ENCODE results near the gene DAO. TPM values are rescaled to one million over a fixed set of nuclear protein-coding genes. Genes with fewer than 3 reads are reported as not detected.

Gene DAO
- total RNA-seq, 2 experiments from 2014 or later = not detected

DNA sequence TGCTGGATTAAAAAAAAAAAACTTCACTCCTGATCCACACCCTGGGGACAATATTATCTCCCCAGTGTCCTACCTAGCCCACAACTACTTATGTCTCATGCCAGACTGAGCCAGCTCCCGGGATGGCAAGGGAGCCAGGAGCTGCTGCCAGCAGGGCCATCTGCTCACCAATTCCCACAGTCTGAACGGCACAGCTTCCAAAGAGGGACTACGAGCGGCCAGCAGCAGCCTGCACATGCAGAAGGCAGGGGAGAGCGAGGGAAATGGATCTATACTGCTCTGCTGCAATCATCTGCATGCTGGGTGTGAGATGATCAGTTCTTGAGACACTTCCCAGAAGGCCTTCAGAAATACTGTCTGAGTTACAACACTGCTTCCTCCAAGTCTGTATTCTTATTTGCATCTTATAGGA lies 33.6 kb upstream of the DAO start:
- CTCF ChIA-PET = no interaction called here
- H3K36me3 Mint-ChIP-seq (ENCODE audit: low read depth) = peaks cover 30% of the 10 kb centered on the region
- no peaks in the 10 kb centered on the region for H3K27me3 Mint-ChIP-seq
- POLR2A ChIA-PET = interaction anchor here (1.7 kb wide), 1 partner anchor 8 kb away, joined by 4 read pairs; no protein-coding TSS in a partner anchor
- H3K4me3 Mint-ChIP-seq = no peak overlapping the region
- no peaks in the 10 kb centered on the region for H3K4me1 Mint-ChIP-seq (ENCODE audit: low read depth)
- intact Hi-C loops (cut with micrococcal nuclease) = no loop called here
- no peak overlapping the region for H3K27ac Mint-ChIP-seq
- no peaks in the 10 kb centered on the region for H3K9me3 Mint-ChIP-seq
- TF ChIP-seq, protein P1, sequence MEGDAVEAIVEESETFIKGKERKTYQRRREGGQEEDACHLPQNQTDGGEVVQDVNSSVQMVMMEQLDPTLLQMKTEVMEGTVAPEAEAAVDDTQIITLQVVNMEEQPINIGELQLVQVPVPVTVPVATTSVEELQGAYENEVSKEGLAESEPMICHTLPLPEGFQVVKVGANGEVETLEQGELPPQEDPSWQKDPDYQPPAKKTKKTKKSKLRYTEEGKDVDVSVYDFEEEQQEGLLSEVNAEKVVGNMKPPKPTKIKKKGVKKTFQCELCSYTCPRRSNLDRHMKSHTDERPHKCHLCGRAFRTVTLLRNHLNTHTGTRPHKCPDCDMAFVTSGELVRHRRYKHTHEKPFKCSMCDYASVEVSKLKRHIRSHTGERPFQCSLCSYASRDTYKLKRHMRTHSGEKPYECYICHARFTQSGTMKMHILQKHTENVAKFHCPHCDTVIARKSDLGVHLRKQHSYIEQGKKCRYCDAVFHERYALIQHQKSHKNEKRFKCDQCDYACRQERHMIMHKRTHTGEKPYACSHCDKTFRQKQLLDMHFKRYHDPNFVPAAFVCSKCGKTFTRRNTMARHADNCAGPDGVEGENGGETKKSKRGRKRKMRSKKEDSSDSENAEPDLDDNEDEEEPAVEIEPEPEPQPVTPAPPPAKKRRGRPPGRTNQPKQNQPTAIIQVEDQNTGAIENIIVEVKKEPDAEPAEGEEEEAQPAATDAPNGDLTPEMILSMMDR (IDR thresholded peaks at IDR 0.05) = no peak
- ATAC-seq = no peak
- DNase-seq = no peak

DNA sequence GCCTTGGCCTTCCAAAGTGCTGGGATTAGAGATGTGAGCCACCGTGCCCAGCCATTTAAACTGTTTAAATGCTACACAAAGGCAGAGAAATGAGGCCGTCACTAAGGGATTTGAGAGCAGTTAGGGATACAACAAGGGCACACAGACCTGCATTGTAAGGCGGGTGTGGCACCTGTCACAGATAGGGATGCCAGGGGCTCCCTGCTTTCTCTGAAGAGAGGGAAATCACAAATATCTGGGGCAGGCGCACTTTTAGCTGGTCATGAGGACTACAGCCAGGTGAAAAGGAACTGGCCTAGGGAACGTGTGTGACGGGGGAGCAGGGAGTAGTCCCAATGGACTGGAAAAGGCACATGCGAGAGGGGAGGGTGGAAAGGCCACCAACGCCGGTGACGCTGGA lies 32.2 kb upstream of the DAO start:
- TF ChIP-seq, protein P1 (IDR thresholded peaks at IDR 0.05) = no peak
- CTCF ChIA-PET = interaction anchor here (1.7 kb wide), 1 partner anchor 230 kb away, joined by 5 read pairs; no protein-coding TSS in a partner anchor
- H3K27ac Mint-ChIP-seq = no peak overlapping the region

DNA sequence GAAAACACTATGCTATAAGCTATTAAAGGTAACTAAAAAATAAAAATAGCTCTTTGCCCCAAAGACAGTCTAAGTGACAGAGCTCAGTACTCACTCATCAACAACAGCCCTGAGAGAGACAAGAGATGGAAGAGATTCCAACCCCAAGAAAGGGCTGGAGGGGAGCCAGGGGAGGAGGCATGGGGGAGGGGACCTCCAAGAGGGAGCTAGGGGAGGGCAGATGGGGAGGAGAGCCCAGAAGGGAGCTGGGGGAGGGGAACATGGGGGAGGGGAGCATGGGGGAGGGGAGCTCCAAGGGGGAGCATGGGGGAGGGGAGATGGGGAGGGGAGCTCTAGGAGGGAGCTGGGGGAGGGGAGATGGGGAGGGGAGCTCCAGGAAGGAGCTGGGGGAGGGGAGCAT lies 30.2 kb upstream of the DAO start:
- CTCF ChIA-PET = interaction anchor here (1.0 to 1.7 kb wide), 3 partner anchors 34 to 185 kb away, joined by 3 to 4 read pairs (median 4); no protein-coding TSS in a partner anchor
- no peak overlapping the region for H3K27ac Mint-ChIP-seq
- peaks cover 43% of the 10 kb centered on the region for H3K36me3 Mint-ChIP-seq (ENCODE audit: low read depth)
- peaks cover 11% of the 10 kb centered on the region for H3K4me1 Mint-ChIP-seq (ENCODE audit: low read depth)
- no peak overlapping the region for H3K4me3 Mint-ChIP-seq
- ATAC-seq (no peak), DNase-seq (no peak)
- TF ChIP-seq, protein P1 (IDR thresholded peaks at IDR 0.05) = no peak
- H3K9me3 Mint-ChIP-seq = no peaks in the 10 kb centered on the region
- H3K27me3 Mint-ChIP-seq = no peaks in the 10 kb centered on the region
- POLR2A ChIA-PET = interaction anchor here (0.9 to 1.6 kb wide), 2 partner anchors 9 to 11 kb away, joined by 4 to 5 read pairs; no protein-coding TSS in a partner anchor
- intact Hi-C loops (cut with micrococcal nuclease) = no loop called here

More for the DNA sequence above, 32.2 kb upstream of the DAO start:
- Mint-ChIP-seq H3K4me3 (no peak overlapping the region), H3K4me1 (ENCODE audit: low read depth) (no peaks in the 10 kb centered on the region), H3K9me3 (no peaks in the 10 kb centered on the region), H3K27me3 (no peaks in the 10 kb centered on the region), H3K36me3 (ENCODE audit: low read depth) (peaks cover 37% of the 10 kb centered on the region)
- POLR2A ChIA-PET = interaction anchor here (0.6 to 1.7 kb wide), 3 partner anchors 10 to 103 kb away, joined by 4 read pairs; no protein-coding TSS in a partner anchor
- ATAC-seq (no peak), DNase-seq (no peak)
- intact Hi-C loops (cut with micrococcal nuclease) = no loop called here

DNA sequence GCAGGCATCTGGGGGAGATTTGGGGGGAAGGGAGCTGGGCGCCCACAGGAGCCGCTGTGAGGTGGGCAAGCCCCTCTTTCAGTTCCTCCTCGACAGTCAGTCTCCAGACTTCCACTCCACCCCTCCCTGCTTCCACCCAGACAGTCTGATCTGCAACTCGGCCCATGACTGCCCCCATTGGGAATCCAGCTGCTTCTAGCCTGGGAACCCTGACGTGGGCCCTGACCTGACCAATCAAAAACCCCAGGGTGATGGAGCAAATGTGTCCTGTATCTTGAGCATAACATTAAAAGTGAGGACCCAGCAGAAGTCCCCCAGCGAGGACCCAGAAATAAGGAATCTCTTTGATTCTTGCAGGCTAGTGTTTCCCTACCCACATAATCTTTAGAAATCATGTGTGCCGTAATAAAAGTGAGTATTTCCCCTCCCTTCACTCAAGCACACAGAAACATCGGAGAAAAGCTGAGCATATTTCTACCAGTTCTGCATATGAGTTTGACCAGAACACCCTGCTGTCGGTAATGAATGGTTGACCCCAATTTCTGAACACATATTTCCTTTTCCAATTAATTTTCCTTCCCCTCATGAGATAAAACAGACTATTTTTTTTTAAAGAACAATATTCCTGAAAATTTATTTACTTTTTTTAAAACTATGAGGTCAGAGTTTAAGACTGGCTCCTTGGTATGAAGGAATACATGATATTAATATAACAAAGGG lies 28.9 kb upstream of the DAO start:
- H3K27ac Mint-ChIP-seq = peak overlapping the region; percentile 12
- CTCF ChIA-PET = interaction anchor here (0.7 to 1.7 kb wide), 3 partner anchors 33 to 187 kb away, joined by 3 to 4 read pairs (median 4); no protein-coding TSS in a partner anchor
- peaks cover 6% of the 10 kb centered on the region for H3K9me3 Mint-ChIP-seq
- H3K36me3 Mint-ChIP-seq (ENCODE audit: low read depth) = peaks cover 49% of the 10 kb centered on the region
- DNase-seq (no peak), ATAC-seq (no peak)
- TF ChIP-seq, protein P1 (IDR thresholded peaks at IDR 0.05) = no peak
- POLR2A ChIA-PET = interaction anchor here (0.8 kb wide), 1 partner anchor 12 kb away, joined by 5 read pairs; no protein-coding TSS in a partner anchor
- intact Hi-C loops (cut with micrococcal nuclease) = no loop called here
- H3K4me3 Mint-ChIP-seq = no peak overlapping the region
- H3K4me1 Mint-ChIP-seq (ENCODE audit: low read depth) = peaks cover 22% of the 10 kb centered on the region
- no peaks in the 10 kb centered on the region for H3K27me3 Mint-ChIP-seq

Data from activated CD8-positive, alpha-beta T cell treated with anti-CD3 and anti-CD28 coated beads for 36 hours (primary cell).